ENCODE results near the gene MEF2C.

Gene MEF2C

DNA sequence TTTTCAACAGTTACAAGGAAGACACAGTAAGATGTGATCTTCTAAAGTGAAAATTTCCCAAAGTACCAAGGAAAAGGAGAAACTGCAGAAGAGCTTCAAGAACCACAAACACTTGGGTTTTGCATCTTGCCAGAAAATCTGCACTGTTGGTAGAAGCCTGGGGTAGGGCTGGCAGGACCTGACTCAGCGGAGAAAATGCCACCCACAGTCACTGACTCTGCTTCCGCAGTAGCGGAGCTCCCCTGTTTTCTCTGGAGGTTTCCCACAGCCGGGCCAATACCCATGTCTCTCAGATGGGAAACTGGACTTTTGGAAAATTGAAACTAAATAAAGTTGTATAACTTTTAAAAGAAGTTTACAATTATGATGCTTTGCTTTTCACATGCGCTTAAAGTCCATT is 104.2 kb downstream of the MEF2C start:
- TF ChIP-seq, protein P1, sequence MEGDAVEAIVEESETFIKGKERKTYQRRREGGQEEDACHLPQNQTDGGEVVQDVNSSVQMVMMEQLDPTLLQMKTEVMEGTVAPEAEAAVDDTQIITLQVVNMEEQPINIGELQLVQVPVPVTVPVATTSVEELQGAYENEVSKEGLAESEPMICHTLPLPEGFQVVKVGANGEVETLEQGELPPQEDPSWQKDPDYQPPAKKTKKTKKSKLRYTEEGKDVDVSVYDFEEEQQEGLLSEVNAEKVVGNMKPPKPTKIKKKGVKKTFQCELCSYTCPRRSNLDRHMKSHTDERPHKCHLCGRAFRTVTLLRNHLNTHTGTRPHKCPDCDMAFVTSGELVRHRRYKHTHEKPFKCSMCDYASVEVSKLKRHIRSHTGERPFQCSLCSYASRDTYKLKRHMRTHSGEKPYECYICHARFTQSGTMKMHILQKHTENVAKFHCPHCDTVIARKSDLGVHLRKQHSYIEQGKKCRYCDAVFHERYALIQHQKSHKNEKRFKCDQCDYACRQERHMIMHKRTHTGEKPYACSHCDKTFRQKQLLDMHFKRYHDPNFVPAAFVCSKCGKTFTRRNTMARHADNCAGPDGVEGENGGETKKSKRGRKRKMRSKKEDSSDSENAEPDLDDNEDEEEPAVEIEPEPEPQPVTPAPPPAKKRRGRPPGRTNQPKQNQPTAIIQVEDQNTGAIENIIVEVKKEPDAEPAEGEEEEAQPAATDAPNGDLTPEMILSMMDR (IDR thresholded peaks at IDR 0.05; ENCODE audit: control insufficient read depth, extremely low read depth, insufficient read depth), result no peak
- no peak for DNase-seq (ENCODE audit: low read depth)
- no peak overlapping the region for H3K4me3 ChIP-seq (ENCODE audit: low read depth, low read length)

DNA sequence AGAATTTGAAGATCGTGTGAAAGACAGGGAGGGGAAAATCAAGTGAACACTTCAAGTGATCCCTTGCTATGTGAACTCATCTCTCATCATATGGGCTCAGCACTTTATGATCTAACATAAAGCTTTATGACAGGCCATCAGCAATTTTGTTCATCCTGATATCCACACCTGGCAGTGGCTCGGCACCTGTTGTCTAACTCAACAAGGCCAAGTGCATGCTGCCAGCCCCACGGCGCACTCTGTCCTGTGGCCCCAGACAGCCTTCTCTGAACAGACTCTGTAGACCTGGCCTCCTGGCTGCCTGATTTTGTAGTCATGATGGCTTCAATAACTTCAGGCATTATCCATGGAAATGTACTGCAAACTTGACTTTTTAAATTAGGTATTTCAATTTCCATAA is 106.3 kb downstream of the MEF2C start:
- TF ChIP-seq, protein P1 (IDR thresholded peaks at IDR 0.05; ENCODE audit: control insufficient read depth, extremely low read depth, insufficient read depth), result no peak
- H3K4me3 ChIP-seq (ENCODE audit: low read depth, low read length), result no peak overlapping the region

DNA sequence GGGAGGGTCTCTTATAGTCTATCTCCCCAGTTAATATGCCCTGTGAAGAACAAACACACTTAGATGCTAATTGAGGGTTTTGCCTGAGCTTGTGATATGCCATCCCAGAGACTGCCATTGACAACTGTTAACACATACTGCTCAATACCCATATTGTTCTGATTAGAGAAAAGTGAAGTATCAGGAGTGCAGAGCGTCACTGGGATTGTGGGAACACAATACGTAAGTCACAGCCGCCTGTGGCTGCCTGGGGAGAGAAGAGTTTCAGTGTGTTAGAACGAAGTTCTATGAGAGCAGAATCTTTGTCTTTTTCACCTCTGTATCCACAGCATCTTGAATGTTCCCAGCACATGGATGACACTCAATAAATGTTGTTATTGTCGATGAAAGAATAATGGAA is 110.2 kb downstream of the MEF2C start:
- no peak overlapping the region for H3K4me3 ChIP-seq (ENCODE audit: low read depth, low read length)
- no peak for DNase-seq (ENCODE audit: low read depth)
- TF ChIP-seq, protein P1 (IDR thresholded peaks at IDR 0.05; ENCODE audit: control insufficient read depth, extremely low read depth, insufficient read depth), result no peak

More for the DNA sequence above, 106.3 kb downstream of the MEF2C start:
- no peak for DNase-seq (ENCODE audit: low read depth)

- TF ChIP-seq, protein P1 (IDR thresholded peaks at IDR 0.05; ENCODE audit: control insufficient read depth, extremely low read depth, insufficient read depth), result no peak
- H3K4me3 ChIP-seq (ENCODE audit: low read depth, low read length), result no peak overlapping the region
- DNase-seq (ENCODE audit: low read depth), result no peak
Observed at GRCh38 chr5:88772047-88772446, 110.9 kb downstream of the MEF2C start.

DNA sequence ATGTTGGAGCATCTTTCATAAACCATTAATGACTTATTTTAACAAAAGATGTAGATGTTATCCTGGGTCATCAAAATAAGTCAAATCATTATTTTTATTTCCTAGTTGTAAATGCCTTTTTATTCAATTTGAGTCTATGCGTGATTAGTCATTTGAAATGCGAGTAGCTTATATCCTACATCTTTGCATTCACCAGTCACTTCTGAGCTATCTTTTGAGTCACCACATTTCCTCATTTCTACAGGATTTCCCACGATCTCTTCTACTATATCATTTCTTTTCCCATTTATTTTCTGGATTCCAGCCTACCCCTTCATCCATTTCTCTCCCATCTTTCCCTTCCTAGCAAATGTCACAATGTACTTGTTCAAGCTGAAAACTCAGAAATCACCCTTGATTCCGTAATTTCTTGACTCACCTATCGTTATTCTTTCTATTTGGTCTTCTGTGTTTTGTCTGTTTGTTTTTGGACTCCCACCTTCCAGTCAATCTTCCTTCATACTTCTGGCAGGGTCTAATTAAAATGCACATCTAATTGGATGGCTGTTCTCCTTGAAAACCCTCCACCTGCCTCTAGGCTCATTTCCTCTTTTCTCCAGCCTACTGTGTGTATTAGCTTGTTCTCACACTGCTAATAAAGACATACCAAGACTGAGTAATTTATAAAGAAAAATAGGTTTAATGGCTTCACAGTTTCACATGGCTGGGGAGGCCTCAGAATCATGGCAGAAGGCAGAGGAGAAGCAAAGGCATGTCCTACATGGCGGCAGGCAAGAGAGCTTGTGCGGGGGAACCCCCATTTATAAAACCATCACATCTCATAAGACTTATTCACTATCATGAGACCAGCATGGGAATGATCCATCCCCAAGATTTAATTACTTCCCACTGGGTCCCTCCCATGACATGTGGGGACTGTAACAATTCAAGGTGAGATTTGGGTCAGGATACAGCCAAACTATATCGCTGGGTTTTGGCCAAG is 112.4 kb downstream of the MEF2C start:
- H3K4me3 ChIP-seq (ENCODE audit: low read depth, low read length), result no peak overlapping the region
- no peak for DNase-seq (ENCODE audit: low read depth)
- TF ChIP-seq, protein P1 (IDR thresholded peaks at IDR 0.05; ENCODE audit: control insufficient read depth, extremely low read depth, insufficient read depth), result no peak

DNA sequence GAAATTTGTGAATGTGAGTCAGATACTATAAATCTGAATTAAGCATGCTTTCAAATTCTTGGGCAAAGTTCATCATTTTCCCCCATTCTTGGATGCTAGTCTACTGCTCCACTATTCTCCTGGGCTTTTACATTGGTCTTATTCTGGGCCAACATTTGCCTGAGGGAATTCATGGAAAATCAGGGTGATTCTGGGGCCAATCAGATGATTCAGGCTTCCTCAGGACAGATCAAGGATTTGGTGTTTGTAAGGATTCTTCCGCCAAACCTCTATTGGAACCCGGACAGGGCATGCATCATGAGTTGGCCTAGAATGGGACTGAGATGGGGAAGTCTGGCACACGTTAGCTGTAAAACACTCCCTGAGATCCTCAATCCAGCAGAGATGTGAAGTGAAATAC is 113.8 kb downstream of the MEF2C start:
- TF ChIP-seq, protein P1 (IDR thresholded peaks at IDR 0.05; ENCODE audit: control insufficient read depth, extremely low read depth, insufficient read depth), result no peak
- no peak for DNase-seq (ENCODE audit: low read depth)
- no peak overlapping the region for H3K4me3 ChIP-seq (ENCODE audit: low read depth, low read length)

Measured in LNCaP clone FGC (cell line).